MM.1S (cell line): Measurements from ENCODE around the gene FAH.

Source experiments
- DNase-seq: peaks from one replicate; pipeline ENCODE4 v3.0.0-alpha.2; 2015
- H2AFZ ChIP-seq: fragments of 300-600 bp; sonication (generic); 2 replicates; pipeline ENCODE4 v1.6.0; 2016; ENCODE audit warnings: antibody characterized with exemption, low read length
- H3F3A ChIP-seq: fragments of 300-600 bp; sonication (generic); 2 replicates; pipeline ENCODE4 v1.6.1; 2016; ENCODE audit warnings: mild to moderate bottlenecking, antibody characterized with exemption, low read length, moderate library complexity, mixed read lengths; ENCODE audit not compliant: insufficient read depth
- H3K27ac ChIP-seq: fragments of 300-600 bp; sonication (generic); 2 replicates; pipeline ENCODE4 v1.5.1; 2016; ENCODE audit warnings: mild to moderate bottlenecking, low read length
- H3K27me3 ChIP-seq: fragments of 300-600 bp; sonication (generic); replicated peaks from 2 replicates; pipeline ENCODE4 v1.6.0; 2016; ENCODE audit warnings: low read length; ENCODE audit not compliant: insufficient read depth
- H3K36me3 ChIP-seq: fragments of 300-600 bp; sonication (generic); replicated peaks from 2 replicates; pipeline ENCODE4 v1.6.1; 2016; ENCODE audit warnings: mild to moderate bottlenecking, low read length, mixed read lengths; ENCODE audit not compliant: insufficient read depth
- H3K4me1 ChIP-seq: fragments of 300-600 bp; sonication (generic); 2 replicates; pipeline ENCODE4 v1.6.1; 2016; ENCODE audit warnings: low read length, mixed read lengths
- H3K4me2 ChIP-seq: fragments of 300-600 bp; sonication (generic); 2 replicates; pipeline ENCODE4 v1.6.0; 2016; ENCODE audit warnings: low read depth, low read length
- H3K4me3 ChIP-seq: fragments of 300-600 bp; sonication (generic); 2 replicates; pipeline ENCODE4 v1.5.1; 2016; ENCODE audit warnings: low read length, mixed read lengths
- H3K79me2 ChIP-seq: fragments of 300-600 bp; sonication (generic); 2 replicates; pipeline ENCODE4 v1.6.1; 2016; ENCODE audit warnings: mixed run types, low read length, mixed read lengths
- H3K9ac ChIP-seq: fragments of 300-600 bp; sonication (generic); 2 replicates; pipeline ENCODE4 v1.6.1; 2016; ENCODE audit warnings: low read length, mixed read lengths
- H3K9me2 ChIP-seq: fragments of 300-600 bp; sonication (generic); replicated peaks from 2 replicates; pipeline ENCODE4 v1.6.1; 2016; ENCODE audit warnings: mild to moderate bottlenecking, low read length, mixed read lengths; ENCODE audit not compliant: insufficient read depth
- H3K9me3 ChIP-seq: fragments of 300-600 bp; sonication (generic); replicated peaks from 2 replicates; pipeline ENCODE4 v1.6.1; 2016; ENCODE audit warnings: mild to moderate bottlenecking, low read length, mixed read lengths; ENCODE audit not compliant: insufficient read depth
- H4K20me1 ChIP-seq: fragments of 300-600 bp; sonication (generic); 2 replicates; pipeline ENCODE4 v1.6.1; 2016; ENCODE audit warnings: mild to moderate bottlenecking, low read length, moderate library complexity, mixed read lengths; ENCODE audit not compliant: insufficient read depth
- CTCF ChIP-seq: fragments of 300-600 bp; sonication (generic); IDR thresholded peaks from 2 replicates; pipeline ENCODE4 v1.5.1; 2016; ENCODE audit warnings: antibody characterized with exemption, low read length, mixed read lengths
- EZH2 ChIP-seq: fragments of 300-600 bp; sonication (generic); optimal IDR thresholded peaks from 2 replicates; pipeline ENCODE3; 2017; ENCODE audit warnings: low read depth, mild to moderate bottlenecking, antibody characterized with exemption, low read length, mixed read lengths
- EZH2phosphoT487 ChIP-seq: fragments of 300-600 bp; sonication (generic); IDR thresholded peaks from 2 replicates; pipeline ENCODE4 v1.6.1; 2018; ENCODE audit warnings: antibody characterized with exemption, low read length

The FAH gene

GRCh38 chr15:80188251-80188650 is 35.5 kb downstream of the FAH start:
- no peaks in the 10 kb centered on the region for H3K4me1 ChIP-seq
- no peaks in the 10 kb centered on the region for H4K20me1 ChIP-seq
- no peak overlapping the region for H3K9ac ChIP-seq
- no peaks in the 10 kb centered on the region for H3K36me3 ChIP-seq
- no peaks in the 10 kb centered on the region for H3K27me3 ChIP-seq
- no peak overlapping the region for H3K4me2 ChIP-seq
- H3K9me2 ChIP-seq = no peaks in the 10 kb centered on the region
- no peaks in the 10 kb centered on the region for H3K9me3 ChIP-seq
- DNase-seq = no peak
- no peaks in the 10 kb centered on the region for H3F3A ChIP-seq
- TF ChIP-seq EZH2phosphoT487 (no peak), EZH2 (no peak), CTCF (no peak)
- H2AFZ ChIP-seq = no peak overlapping the region
- no peak overlapping the region for H3K27ac ChIP-seq
- H3K4me3 ChIP-seq = no peak overlapping the region
- no peaks in the 10 kb centered on the region for H3K79me2 ChIP-seq

GRCh38 chr15:80191198-80191597 is 38.4 kb downstream of the FAH start:
- Histone ChIP-seq H3K36me3 (no peaks in the 10 kb centered on the region), H3K9ac (no peak overlapping the region), H3K79me2 (no peaks in the 10 kb centered on the region), H3K4me1 (no peaks in the 10 kb centered on the region), H3K27me3 (no peaks in the 10 kb centered on the region), H3K4me3 (no peak overlapping the region), H3F3A (no peaks in the 10 kb centered on the region), H3K4me2 (no peak overlapping the region), H3K9me2 (no peaks in the 10 kb centered on the region), H3K27ac (no peak overlapping the region), H3K9me3 (no peaks in the 10 kb centered on the region), H2AFZ (no peak overlapping the region), H4K20me1 (no peaks in the 10 kb centered on the region)
- no peak for DNase-seq
- TF ChIP-seq CTCF (no peak), EZH2phosphoT487 (no peak), EZH2 (no peak)

GRCh38 chr15:80191897-80192595 is 39.2 kb downstream of the FAH start:
- no peak for DNase-seq
- no peaks in the 10 kb centered on the region for H4K20me1 ChIP-seq

More at GRCh38 chr15:80191897-80192595, 39.2 kb downstream of the FAH start:
- no peak overlapping the region for H3K27ac ChIP-seq
- no peaks in the 10 kb centered on the region for H3K36me3 ChIP-seq
- H3K4me3 ChIP-seq = no peak overlapping the region
- H3K4me2 ChIP-seq = no peak overlapping the region
- H3K4me1 ChIP-seq = no peaks in the 10 kb centered on the region
- H2AFZ ChIP-seq = no peak overlapping the region
- H3F3A ChIP-seq = no peaks in the 10 kb centered on the region
- no peak overlapping the region for H3K9ac ChIP-seq
- H3K79me2 ChIP-seq = no peaks in the 10 kb centered on the region
- no peaks in the 10 kb centered on the region for H3K9me2 ChIP-seq
- H3K27me3 ChIP-seq = no peaks in the 10 kb centered on the region
- no peaks in the 10 kb centered on the region for H3K9me3 ChIP-seq
- no peak for TF ChIP-seq EZH2phosphoT487
- TF ChIP-seq CTCF = no peak
- TF ChIP-seq EZH2 = no peak
